Gastroesophageal sphincter (tissue), 4 donors: ENCODE results near the gene BICRAL. TPM values are rescaled to one million over a fixed set of nuclear protein-coding genes. Genes with fewer than 3 reads are reported as not detected.
A peak's percentile ranks its signal among the peaks of the same experiment; 100 is the strongest.

ENCODE experiments used
- ATAC-seq: fragments of 150-250 bp; one replicate; pipeline ENCODE4 v1.9.1; 2016; ENCODE audit warnings: mild to moderate bottlenecking, moderate library complexity
- H3K27ac ChIP-seq, 4 donors: fragments of 200-600 bp; sonication (generic) in 3 of 4; 1 replicate in 3 of 4; 2 replicates in 1 of 4; pipeline ENCODE4 v1.5.1; 2016 to 2019
- H3K27me3 ChIP-seq: fragments of 200-600 bp; sonication (generic); one replicate; pipeline ENCODE4 v1.5.1; 2019
- H3K36me3 ChIP-seq, 2 donors: fragments of 200-600 bp; sonication (generic); one replicate each; pipeline ENCODE4 v1.5.1; 2019; ENCODE audit warnings: control low read depth in 1 of 2
- H3K4me1 ChIP-seq, 3 donors: fragments of 200-600 bp; sonication (generic); 1 replicate in 2 of 3; 2 replicates in 1 of 3; pipeline ENCODE4 v1.5.1; 2016 to 2019; ENCODE audit warnings: control low read depth in 2 of 3
- H3K4me3 ChIP-seq, 2 donors: fragments of 200-600 bp; sonication (generic); one replicate each; pipeline ENCODE4 v1.5.1; 2019; ENCODE audit warnings: mild to moderate bottlenecking in 1 of 2, moderate library complexity in 1 of 2
- H3K9me3 ChIP-seq, 3 donors: fragments of 200-600 bp; sonication (generic); one replicate each; pipeline ENCODE4 v1.5.1; 2017 to 2019; ENCODE audit warnings: control low read depth in 2 of 3
- CTCF ChIP-seq, 4 experiments: fragments of 200-600 bp in 2 of 4; fragments of 450-650 bp in 2 of 4; sonication (generic) in 1 of 4; IDR thresholded peaks; one replicate each; pipeline ENCODE4 v1.5.1; 2017 to 2019; ENCODE audit warnings: antibody characterized with exemption in 4 of 4, mild to moderate bottlenecking in 2 of 4, moderate library complexity in 2 of 4
- EP300 ChIP-seq: sonication (generic); formaldehyde crosslinking; IDR thresholded peaks from one replicate; pipeline ENCODE4 v1.6.1; 2017; ENCODE audit warnings: antibody characterized with exemption, mild to moderate bottlenecking
- POLR2A ChIP-seq, 2 donors: fragments of 450-650 bp; IDR thresholded peaks; one replicate each; pipeline ENCODE4 v1.6.1; 2017; ENCODE audit warnings: antibody characterized with exemption in 2 of 2, mild to moderate bottlenecking in 2 of 2, moderate library complexity in 1 of 2
- POLR2AphosphoS5 ChIP-seq: sonication (generic); formaldehyde crosslinking; IDR thresholded peaks from one replicate; pipeline ENCODE4 v1.6.1; 2017; ENCODE audit warnings: antibody characterized with exemption
- WGBS, 2 donors: methylation state at CpG; one replicate each; pipeline ENCODE4 v1.1.5; 2018; ENCODE audit warnings: low coverage in 1 of 2; 5-methylcytosine and 5-hydroxymethylcytosine counted together
- total RNA-seq, 4 donors: library from RNA; depleted of rRNA; stranded (reverse); fragments of >200 nt; gene quantifications; one replicate each; pipeline ENCODE4 v1.1.0, GENCODE V29; 2016

Gene BICRAL
- total RNA-seq, 4 donors from 2014 or later, result 13.9 to 28.5 (median 23.2) TPM

DNA sequence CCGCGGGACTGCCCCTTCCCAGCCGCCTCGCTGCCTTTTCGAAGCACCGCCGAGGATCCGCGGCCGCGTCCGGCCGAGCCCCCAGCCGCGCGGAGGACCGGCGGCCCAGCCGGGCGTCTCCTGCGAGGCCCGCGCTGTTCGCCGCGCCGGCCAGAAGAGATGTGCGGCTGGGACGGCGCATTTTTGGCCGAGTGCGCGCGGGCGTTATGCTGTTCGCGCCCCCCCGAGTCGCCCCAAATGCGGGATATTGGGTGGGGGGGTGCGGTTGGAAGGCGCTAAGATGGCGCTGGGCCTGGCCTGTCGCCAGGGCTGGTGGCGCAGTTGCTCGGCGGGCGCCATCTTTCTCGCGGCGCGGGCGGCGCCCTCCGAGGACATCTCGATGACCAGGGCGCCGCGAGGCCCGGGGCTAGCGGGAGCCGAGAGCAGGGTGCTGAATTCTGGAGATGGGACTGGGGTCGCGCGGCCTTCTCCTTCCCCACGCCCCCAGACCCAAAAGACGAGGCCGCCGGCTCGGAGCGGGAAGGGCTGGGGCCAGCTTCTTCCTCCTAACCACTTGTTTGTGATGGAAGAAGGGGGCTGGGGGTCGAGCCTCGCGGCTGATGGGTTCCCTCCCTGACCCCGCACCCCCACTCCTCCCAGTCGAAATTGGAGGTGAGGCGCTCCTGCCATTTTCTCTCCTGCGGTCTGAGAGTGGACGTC lies 1.5 kb downstream of the BICRAL start:
- Histone ChIP-seq H3K36me3 (no peaks in the 10 kb centered on the region), H3K4me1 (peaks cover 0 to 54% (median 27%) of the 10 kb centered on the region in 3 donors), H3K4me3 (peak overlapping the region; percentile 63 to 79), H3K9me3 (no peaks in the 10 kb centered on the region), H3K27me3 (no peaks in the 10 kb centered on the region), H3K27ac (peak overlapping the region; percentile 93 to 100 (median 98))
- peak; percentile 72 for ATAC-seq
- peak in 1 of 2 donors; percentile 11 for TF ChIP-seq POLR2A (IDR thresholded peaks at IDR 0.05)
- no peak for TF ChIP-seq EP300
- TF ChIP-seq CTCF (IDR thresholded peaks at IDR 0.05), result peak in 2 of 4 experiments; percentile 2 to 8
- TF ChIP-seq POLR2AphosphoS5, result peak; percentile 83
- 0% methylated on average over 2 to 6 of the region's 79 CpGs for WGBS, 2 donors

DNA sequence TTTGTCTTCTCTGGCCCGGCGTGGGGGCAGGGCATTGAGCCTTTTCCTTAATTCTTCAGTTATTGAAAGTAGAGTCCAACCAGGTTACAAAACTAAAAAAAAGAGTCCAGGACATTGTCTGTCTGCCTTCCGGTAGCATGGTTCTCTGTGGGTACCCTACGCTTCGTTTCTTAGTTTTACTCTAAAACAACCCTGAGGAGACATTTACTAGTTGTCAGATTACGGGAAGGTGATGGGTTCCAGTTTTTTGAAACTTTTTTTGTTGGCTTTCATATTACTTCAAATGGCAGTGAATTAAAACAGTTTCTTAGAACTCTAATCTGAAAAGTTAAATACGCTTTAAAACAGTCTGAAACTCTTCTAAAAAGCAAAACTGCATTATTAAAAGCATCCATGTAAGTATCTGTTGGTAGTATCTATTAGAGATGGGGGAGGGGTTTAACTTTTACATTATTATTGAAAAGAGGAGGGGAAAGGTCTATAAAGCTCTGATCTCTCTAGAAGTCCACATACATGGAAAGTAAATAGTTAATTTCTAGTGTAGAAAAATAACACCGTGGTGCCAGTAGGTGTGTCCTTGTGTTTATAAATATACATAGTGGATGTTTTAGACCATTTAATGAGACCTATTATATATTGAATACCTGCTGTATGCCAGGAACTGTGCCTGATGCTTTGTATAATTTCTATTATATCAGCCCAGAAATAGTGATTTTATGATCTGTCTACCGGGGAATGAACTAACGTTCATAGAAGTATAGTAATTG lies 2.2 kb downstream of the BICRAL start:
- no peaks in the 10 kb centered on the region for H3K9me3 ChIP-seq
- peaks cover 0 to 62% (median 33%) of the 10 kb centered on the region in 3 donors for H3K4me1 ChIP-seq
- H3K27ac ChIP-seq, result peak overlapping the region; percentile 93 to 100 (median 98)
- H3K27me3 ChIP-seq, result no peaks in the 10 kb centered on the region
- H3K36me3 ChIP-seq, result no peaks in the 10 kb centered on the region
- ATAC-seq, result no peak
- peak overlapping the region; percentile 63 to 79 for H3K4me3 ChIP-seq
- no peak for TF ChIP-seq CTCF (IDR thresholded peaks at IDR 0.05)
- TF ChIP-seq POLR2A (IDR thresholded peaks at IDR 0.05), result no peak
- TF ChIP-seq POLR2AphosphoS5, result no peak
- no peak for TF ChIP-seq EP300
- WGBS, 2 donors, result 0% methylated on average over 10 of the region's 10 CpGs

GRCh38 chr6:42784717-42785498 lies 3.1 kb downstream of the BICRAL start:
- H3K4me1 ChIP-seq, result peaks cover 4 to 69% (median 42%) of the 10 kb centered on the region in 3 donors
- H3K4me3 ChIP-seq, result peak overlapping the region; percentile 63 to 79
- no peak for ATAC-seq
- no peaks in the 10 kb centered on the region for H3K27me3 ChIP-seq
- H3K27ac ChIP-seq, result peak overlapping the region; percentile 26 to 100 (median 98)
- H3K36me3 ChIP-seq, result no peaks in the 10 kb centered on the region
- H3K9me3 ChIP-seq, result no peaks in the 10 kb centered on the region
- TF ChIP-seq POLR2A (IDR thresholded peaks at IDR 0.05), result no peak
- WGBS, 2 donors, result 43 to 67% methylated on average over 10 to 11 of the region's 12 CpGs

- peak overlapping the region in 1 of 2 donors; percentile 79 for H3K4me3 ChIP-seq
- no peak for ATAC-seq
- no peaks in the 10 kb centered on the region for H3K9me3 ChIP-seq
- H3K36me3 ChIP-seq, result no peaks in the 10 kb centered on the region
- WGBS, 2 donors, result 47 to 53% methylated on average over 3 of the region's 3 CpGs
- peaks cover 4 to 70% (median 46%) of the 10 kb centered on the region in 3 donors for H3K4me1 ChIP-seq
- no peaks in the 10 kb centered on the region for H3K27me3 ChIP-seq
- H3K27ac ChIP-seq, result peak overlapping the region in 3 of 4 donors; percentile 32 to 98 (median 59)
- TF ChIP-seq CTCF (IDR thresholded peaks at IDR 0.05) (no peak), POLR2A (IDR thresholded peaks at IDR 0.05) (no peak), EP300 (no peak), POLR2AphosphoS5 (no peak)
Observed at GRCh38 chr6:42786525-42786985, 4.7 kb downstream of the BICRAL start.

- no peaks in the 10 kb centered on the region for H3K9me3 ChIP-seq
- 75 to 83% methylated on average over 2 of the region's 2 CpGs for WGBS, 2 donors
- H3K36me3 ChIP-seq, result no peaks in the 10 kb centered on the region
- peaks cover 4 to 76% (median 46%) of the 10 kb centered on the region in 3 donors for H3K4me1 ChIP-seq
- peak overlapping the region in 3 of 4 donors; percentile 32 to 98 (median 49) for H3K27ac ChIP-seq
- ATAC-seq, result no peak
- TF ChIP-seq POLR2AphosphoS5 (no peak), EP300 (no peak)
- H3K27me3 ChIP-seq, result no peaks in the 10 kb centered on the region
- H3K4me3 ChIP-seq, result no peak overlapping the region
Observed at GRCh38 chr6:42787063-42787472, 5.2 kb downstream of the BICRAL start.
